ENCODE results near the gene HGD. TPM values are rescaled to one million over a fixed set of nuclear protein-coding genes. Genes with fewer than 3 reads are reported as not detected.
"Not testable (repeated sequence)": the region's sequence is repeated elsewhere in the genome, so short reads cannot be mapped to it uniquely, and the experiment has no call there.

Gene HGD
- total and polyA plus RNA-seq, 2 experiments from 2014 or later = not detected

DNA sequence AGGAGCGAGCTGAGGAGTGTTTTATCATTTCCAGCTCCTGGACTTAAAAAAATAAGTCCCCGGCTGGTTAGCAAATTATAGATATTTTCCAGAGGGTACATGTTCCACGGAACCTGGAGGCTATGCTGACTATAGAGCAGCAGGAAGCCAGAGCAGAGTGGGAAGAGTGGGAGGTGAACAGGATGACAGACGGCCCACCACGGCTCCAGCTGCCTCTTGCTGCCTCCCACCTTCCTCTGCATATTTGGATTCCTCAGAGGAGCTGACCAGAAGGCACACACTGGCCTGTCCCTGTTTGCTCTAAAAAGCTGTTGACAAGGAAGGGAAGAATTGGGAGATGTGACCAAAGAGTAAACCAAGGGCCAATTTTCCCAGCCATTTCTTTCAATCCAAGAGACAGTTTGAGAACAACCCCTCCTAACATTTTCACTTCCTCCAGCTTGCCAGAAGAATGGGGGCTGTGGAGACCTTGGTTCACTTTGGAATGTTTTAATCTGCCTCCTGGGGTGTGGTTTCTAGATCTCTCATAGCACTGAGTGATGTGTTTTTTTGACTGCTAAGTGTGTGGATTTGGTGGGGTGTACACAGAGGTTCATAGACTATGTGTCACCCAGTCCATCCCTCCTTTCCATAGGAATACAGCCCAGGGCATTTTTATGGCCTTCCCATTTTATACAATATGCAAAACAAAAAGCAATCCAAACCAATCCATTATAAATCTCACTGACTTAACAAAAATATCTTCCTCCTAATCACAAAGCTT lies 36.8 kb downstream of the HGD start:
- Histone ChIP-seq H3K4me1 (ENCODE audit: low read depth) (peaks cover 3% of the 10 kb centered on the region), H3K36me3 (no peaks in the 10 kb centered on the region), H3K9me3 (ENCODE audit: low read depth) (no peaks in the 10 kb centered on the region), H3K27ac (no peak overlapping the region), H3K4me3 (no peak overlapping the region), H3K27me3 (no peaks in the 10 kb centered on the region)
- peak in 1 of 2 donors; percentile 78 for DNase-seq (ENCODE audit: low read depth in 1 of 2, low spot score in 1 of 2)
- TF ChIP-seq, protein P1, sequence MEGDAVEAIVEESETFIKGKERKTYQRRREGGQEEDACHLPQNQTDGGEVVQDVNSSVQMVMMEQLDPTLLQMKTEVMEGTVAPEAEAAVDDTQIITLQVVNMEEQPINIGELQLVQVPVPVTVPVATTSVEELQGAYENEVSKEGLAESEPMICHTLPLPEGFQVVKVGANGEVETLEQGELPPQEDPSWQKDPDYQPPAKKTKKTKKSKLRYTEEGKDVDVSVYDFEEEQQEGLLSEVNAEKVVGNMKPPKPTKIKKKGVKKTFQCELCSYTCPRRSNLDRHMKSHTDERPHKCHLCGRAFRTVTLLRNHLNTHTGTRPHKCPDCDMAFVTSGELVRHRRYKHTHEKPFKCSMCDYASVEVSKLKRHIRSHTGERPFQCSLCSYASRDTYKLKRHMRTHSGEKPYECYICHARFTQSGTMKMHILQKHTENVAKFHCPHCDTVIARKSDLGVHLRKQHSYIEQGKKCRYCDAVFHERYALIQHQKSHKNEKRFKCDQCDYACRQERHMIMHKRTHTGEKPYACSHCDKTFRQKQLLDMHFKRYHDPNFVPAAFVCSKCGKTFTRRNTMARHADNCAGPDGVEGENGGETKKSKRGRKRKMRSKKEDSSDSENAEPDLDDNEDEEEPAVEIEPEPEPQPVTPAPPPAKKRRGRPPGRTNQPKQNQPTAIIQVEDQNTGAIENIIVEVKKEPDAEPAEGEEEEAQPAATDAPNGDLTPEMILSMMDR (IDR thresholded peaks at IDR 0.05; ENCODE audit: low read depth, low read length) = no peak

DNA sequence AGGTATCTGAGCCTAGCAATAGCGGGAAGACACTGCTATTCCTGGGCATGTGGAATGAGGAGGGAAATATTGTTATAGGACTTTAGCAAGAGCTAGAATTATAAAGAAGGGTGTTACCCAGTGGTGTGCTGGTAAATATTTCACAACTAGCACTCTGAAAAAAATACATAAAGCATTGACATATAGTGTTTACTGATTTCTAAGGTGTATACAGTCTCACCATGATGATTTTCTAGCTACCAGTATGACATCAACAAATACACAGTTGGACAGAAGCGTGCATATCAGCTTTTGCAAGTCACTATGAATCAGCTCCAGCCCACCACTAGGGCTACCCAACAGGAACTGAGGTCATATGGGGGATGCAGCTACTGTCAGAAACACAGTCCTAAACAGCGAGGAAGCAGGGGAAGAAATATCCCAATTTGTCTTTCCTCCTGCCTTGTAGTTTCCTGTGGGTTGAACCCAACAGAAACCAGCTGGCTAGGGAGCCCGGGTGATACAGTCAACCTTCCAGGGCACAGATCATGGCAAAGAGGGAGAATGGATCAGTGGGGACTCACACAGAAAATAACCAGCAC lies 39.6 kb downstream of the HGD start:
- no peak overlapping the region for H3K4me3 ChIP-seq
- no peaks in the 10 kb centered on the region for H3K27me3 ChIP-seq
- H3K36me3 ChIP-seq = no peaks in the 10 kb centered on the region
- peak in 1 of 2 donors; percentile 85 for DNase-seq (ENCODE audit: low read depth in 1 of 2, low spot score in 1 of 2)
- no peak overlapping the region for H3K27ac ChIP-seq
- H3K9me3 ChIP-seq (ENCODE audit: low read depth) = no peaks in the 10 kb centered on the region
- peaks cover 3% of the 10 kb centered on the region for H3K4me1 ChIP-seq (ENCODE audit: low read depth)
- TF ChIP-seq, protein P1 (IDR thresholded peaks at IDR 0.05; ENCODE audit: low read depth, low read length) = peak; percentile 22

DNA sequence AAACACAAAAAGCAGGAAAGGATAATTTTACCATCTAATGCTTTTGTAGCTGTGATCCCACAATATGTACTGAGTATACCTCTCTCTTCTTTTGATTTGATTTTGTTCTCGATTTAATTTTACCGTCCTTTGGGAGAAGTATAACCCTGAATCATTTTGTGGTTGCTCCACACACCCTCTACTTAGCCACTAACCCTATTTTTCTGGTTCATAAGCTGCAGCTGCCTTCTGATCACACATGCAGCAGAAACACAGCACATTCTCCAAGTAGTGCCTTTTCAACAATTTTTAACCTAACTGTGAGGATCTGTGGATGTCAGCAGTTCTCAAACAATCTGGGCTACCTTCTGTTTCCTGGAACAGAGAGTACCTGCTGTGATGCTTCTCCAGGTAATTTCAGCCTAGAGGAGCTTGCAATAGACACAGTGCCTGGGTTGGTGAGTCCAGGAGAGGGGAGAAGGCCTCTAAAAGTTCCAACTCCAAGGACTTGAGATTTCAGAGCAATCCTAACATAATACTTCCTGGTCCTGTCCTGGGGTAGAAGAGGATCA lies 40.3 kb downstream of the HGD start:
- H3K27me3 ChIP-seq = no peaks in the 10 kb centered on the region
- no peaks in the 10 kb centered on the region for H3K36me3 ChIP-seq
- peaks cover under 1% of the 10 kb centered on the region for H3K4me1 ChIP-seq (ENCODE audit: low read depth)
- no peak for DNase-seq (ENCODE audit: low read depth in 1 of 2, low spot score in 1 of 2)
- no peak overlapping the region for H3K4me3 ChIP-seq
- H3K27ac ChIP-seq = no peak overlapping the region
- no peaks in the 10 kb centered on the region for H3K9me3 ChIP-seq (ENCODE audit: low read depth)
- TF ChIP-seq, protein P1 (IDR thresholded peaks at IDR 0.05; ENCODE audit: low read depth, low read length) = no peak

DNA sequence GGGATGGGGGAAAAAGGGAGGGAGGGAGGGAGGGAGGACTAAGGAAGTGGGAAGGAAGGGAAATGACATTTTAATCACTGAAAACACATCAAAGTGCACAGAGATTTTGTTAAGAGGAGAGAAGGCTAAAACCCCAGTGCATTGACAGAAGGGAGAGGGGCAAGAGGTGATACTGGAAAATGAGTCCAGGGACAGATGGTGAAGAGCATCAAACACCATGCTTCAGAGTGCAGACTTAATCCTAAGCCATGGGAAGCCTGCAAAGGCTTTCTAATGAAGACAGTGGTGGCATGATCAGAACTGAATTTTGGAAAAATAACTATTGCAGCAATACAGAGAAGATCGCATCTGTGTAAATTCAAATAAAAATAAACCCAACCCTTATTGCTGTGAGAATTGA lies 41.8 kb downstream of the HGD start:
- Histone ChIP-seq H3K4me1 (ENCODE audit: low read depth) (no peaks in the 10 kb centered on the region), H3K36me3 (no peaks in the 10 kb centered on the region), H3K27ac (no peak overlapping the region), H3K9me3 (ENCODE audit: low read depth) (no peaks in the 10 kb centered on the region), H3K27me3 (no peaks in the 10 kb centered on the region), H3K4me3 (no peak overlapping the region)
- no peak for DNase-seq (ENCODE audit: low read depth in 1 of 2, low spot score in 1 of 2)
- TF ChIP-seq, protein P1 (IDR thresholded peaks at IDR 0.05; ENCODE audit: low read depth, low read length) = no peak

DNA sequence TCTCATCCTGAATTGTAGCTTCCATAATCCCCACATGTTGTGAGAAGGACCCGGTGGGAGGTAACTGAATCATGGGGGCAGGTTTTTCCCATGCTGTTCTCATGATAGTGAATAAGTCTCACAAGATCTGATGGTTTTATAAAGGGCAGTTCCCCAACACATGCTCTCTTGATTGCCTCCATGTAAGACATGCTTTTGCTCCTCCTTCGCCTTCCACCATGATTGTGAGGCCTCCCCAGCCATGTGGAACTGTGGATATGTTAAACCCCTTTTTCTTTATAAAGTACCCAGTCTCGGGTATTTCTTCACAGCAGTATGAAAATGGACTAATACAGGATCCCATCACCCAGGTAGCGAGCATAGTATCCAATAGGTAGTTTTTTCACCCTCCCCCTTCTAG lies 43.2 kb downstream of the HGD start:
- not testable (repeated sequence) for H3K27me3 ChIP-seq, H3K27ac ChIP-seq

More for the DNA sequence above, 43.2 kb downstream of the HGD start:
- H3K9me3 ChIP-seq (ENCODE audit: low read depth); H3K4me1 ChIP-seq (ENCODE audit: low read depth); DNase-seq (ENCODE audit: low read depth in 1 of 2, low spot score in 1 of 2); H3K4me3 ChIP-seq; H3K36me3 ChIP-seq: not testable (repeated sequence)

All from cardiac muscle cell (in vitro differentiated cells and primary cell).